ENCODE results near the gene RARG.

RARG gene

DNA sequence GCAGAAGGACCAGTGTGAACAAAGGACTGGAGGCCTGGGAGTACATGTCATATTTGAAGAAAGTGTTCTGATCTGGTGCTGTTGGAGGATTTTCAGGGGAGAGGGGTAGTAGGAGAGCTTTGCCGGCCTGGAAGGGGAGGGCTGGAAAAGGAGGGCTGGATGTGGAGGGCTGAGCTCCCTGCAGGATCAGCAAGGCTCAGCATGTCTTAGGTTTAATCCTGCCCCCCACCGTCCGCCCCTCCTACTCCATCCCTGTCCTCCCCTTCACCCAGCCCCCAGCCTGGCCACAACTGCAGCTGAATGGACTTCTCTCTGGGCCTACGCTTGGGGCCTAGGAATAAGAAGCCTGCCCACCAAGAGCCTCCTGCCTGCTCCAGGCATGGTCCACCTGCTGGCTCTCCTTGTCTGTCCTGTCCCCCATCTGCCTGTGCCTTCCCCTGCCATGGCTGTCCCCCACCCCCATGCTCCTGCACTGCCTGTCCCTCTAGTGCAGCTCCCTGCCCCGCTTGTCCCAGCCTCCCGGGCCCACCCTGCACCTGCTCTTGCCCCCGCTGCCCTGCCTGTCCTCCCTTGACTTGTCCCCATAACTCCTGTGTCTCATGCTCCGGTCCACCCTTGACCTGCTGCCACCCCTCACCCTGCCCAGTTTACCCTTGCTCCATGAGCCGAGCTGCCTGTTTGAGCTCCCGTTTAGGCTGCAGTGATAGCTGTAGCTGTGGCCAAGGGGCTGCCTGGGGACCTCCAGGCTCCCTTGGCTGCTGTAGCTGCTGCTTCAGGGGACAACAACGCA is 9.8 kb upstream of the RARG start:
- DNase-seq = no peak

DNA sequence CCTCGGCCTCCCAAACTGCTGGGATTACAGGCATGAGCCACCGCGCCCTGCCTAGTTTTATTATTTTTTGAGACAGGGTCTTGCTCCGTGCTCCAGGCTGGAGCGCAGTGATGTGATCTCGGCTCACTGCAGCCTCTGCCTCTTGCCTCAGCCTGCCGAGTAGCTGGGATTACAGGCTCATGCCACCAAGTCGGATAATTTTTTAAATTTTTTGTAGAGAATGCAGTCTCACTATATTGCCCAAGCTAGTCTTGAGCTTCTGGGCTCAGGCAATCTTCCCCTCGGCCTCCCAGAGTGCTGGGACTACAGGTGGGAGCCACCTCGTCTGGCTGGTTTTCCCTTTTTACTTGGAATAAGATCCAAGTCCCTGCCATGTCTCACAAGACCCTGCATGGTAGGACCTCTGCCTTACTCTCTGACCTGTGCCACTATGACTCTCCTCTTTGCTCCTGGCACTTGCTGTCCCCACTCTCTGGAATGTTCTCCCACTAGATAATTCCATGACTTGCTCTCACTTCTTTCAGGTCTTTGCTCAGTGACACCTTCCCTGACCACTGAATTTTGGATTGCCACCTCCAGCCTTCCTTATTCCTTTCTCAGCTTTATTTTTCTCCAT is 7.7 kb upstream of the RARG start:
- DNase-seq = no peak

DNA sequence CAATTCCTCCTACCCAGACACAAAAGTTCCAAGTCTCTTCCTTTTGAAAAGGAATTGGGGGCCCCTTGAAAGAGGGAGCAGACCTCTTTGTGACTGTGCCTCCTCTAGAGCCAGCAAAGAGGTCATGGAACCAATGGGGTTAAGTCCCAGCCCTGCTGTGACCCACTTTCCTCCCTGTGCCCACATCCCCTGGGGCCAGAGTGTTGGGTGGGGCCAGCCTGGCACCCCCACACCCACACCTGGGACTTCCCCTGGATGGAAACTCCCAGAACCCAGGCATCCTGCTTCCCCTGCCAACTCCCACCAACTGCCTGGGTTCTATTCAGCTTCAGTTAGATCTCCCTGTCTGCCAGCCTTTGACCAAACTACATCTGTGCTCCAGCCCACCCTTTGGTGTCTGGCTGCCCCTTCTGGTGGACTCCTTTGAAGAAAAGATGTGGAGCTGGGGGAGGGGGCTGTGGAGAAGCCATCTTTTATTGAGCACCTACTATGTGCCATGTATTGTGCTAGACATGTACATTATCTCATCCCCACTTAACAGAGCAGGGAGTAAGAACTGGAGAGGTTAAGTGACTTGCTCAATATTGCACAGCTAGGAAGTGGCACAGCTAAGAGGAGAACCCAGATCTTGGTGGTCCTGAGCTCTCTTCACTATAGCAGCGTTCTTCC is 4.6 kb upstream of the RARG start:
- peak; percentile 48 for DNase-seq

DNA sequence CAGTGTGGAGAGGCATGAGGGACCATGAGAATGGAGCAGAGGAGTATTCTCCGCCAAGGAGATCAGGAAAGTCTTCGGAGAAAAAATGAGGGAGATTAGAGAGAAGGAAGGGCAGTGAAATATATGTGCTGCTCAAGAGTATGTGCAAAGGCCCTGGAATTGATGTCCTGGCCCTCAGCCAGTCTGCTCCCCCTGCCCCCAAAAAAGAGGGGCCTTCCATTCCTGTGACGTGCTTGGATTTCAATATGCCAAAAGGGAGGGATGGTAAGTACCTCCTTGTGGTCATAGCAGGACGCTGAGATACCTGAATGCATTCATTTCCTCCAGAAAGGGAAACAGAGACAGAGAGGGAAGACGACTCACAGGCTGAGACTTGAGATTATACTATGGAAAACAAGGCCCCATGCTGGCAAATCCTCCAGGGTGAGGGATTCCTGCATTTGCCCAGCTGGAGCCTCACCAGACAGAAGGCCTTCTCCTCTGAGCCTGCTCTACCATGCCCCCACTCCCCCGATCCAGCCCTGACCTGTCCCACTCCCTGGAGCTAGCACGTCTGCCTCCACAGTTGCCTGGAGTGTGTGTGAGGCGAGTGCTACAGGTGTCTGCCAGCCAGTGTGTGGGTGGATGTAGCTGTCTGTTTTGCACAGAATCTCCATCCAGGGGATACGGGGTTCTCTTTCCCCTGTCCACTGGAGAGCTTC is 3.9 kb upstream of the RARG start:
- DNase-seq = no peak

DNA sequence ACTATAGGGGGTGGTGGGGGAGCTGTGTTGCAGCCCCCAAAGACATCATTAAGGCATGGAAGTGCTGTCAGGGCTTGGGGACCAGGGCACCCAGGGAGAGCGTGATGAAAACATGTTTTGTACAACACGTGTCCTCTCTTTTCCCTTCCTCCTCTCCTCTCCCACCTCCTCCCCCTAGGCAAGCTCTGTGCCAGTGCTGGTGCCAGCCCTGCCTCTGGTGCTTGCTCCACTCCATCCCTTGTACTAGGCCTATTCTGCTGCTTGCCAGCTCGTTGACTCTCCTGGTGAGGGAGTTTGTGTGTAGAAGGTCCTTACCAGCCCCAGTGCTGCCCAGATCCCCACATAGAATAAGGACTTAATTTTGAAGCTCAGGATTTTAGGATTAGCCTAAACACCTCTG is 3.2 kb upstream of the RARG start:
- DNase-seq = no peak

DNA sequence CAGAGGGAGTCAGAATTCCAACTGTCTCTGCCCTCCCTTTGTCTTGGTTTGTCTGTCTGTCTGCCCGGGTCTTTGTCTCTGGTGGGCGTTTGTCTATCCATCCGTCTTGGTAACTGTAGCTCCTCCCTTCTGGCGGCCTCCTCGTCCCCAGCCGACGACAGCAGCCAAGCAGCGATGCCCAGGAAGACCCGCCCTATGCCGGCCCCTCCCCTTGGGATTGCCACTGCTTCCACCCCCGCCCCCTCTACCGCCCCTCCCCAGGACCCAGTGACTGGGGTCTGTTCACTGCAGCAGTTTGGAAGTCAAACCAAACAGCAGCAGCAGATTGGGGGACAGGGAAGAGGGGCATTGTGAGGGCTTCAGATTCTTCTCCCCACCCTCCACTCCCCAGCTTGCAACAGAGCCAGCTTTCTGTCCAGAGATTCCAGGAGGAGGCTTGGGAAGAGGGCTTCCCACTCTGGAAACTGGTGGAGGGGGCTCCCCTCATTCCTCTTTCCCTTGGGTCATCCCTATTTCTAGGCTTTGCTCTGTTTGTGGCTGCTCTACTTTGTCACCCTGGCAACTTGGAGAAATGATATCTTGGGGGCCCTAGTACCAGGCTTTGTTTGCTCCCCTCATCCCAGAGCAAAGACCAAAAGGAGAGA is 2.4 kb upstream of the RARG start:
- peak; percentile 37 for DNase-seq

DNA sequence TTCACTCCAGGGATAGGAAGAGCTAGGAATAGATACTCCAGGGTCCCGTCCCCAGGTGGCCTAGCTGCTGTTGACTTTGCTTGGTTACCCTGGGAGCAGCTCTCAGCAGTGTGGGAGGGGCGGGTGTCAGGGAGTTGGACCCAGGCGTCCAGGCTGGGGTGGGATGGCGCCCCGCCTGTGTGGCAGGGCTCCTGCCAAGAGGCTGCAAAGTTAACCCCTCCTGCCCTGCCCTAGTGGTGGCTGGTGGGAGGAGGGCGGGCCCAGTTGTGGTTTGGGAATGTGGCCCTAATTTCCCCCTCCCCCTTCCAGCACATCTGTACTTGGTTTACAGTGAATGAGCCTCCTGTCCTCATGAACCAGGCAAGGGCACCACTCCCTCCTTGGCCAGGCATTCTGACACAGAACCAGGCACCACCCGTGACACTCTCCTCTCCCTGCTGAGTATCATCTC is 1.7 kb upstream of the RARG start:
- no peak for DNase-seq

DNA sequence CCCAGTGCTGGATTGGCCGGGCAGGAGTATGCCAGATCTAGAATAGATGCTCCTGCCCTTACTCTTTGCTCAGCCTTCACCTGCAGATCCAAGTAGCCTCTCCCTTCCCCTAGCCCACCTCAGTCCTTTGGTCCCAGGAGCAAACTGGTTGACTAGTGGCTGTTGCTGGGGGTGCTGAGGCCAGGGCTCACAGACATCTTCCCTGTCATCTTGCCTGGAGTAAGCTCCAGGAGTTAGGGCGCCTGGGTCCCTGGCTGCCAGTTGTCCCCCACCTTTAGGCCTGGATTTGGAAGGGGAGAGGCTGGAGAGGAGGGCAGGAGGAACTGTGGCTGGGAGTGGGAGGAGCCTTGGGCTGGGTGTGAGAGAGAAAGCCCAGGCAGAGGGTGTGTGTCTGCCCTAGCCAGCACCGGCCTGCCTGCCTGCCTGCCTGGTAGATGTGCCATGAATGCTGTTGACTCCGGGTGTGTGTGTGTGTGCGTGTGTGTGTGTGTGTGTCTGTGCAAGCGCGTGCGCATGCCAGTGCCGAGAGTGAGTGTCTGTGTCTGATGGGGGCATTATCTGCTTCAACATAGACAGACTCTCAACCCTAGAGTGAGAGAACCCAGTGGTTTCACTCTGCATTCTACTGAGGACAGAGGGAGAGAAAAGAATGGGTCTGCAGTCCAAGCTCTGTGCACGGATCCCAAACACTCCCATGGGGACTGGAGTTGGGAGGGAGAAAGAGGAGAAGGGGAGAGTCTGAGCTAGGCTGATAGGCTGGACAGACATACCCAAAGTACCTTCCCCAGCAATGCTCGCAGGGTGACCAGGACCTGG is 845 bp upstream of the RARG start:
- peak; percentile 70 for DNase-seq

DNA sequence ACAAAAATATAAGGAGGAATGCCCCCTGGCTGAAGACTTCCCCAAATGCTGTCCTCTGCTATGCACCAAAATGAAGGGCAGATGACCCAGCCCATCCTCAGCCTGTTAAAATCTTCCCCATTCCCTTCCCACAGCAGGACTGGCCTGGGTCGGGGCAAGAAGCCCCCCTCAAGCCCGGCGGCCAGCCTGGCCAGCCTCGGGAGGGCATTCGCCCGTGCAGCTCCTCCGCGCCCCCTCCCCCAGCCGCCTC is 413 bp downstream of the RARG start:
- DNase-seq = no peak

DNA sequence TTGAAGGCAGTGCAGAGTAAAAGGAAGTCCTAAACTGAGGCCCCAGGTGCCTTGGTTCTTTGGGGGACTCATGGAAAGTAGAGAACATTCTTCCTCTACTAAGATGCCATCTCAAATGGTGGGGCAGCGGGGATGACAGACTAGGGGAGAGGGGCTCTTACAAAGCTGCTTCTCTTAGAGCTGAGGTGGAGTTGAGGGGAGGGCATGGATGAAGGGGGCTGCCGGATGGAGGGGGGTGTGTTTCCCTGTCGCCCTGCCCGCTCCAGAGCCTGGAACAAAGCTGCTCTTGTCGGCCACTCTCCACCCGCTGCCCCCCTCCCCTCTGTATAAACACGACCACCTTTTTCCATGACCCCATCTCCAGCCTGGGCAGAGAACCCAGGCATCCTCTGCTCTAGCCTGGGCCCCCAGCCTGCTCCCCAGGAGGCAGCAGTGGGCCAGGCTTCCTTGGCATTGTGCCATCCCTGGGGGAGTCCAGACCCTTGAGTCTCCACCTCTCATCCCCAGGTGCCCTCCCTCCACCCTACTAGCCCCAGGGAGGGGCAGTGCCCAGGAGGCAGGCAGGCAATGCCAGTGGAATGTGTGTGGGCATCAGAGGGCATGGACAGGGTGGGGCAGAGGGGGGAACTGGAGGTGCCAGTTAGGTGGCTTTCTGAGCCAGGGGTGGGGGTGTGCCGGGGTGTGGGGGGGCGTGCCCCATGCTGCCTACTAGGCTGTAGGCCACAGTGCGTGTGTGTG is 1.7 kb downstream of the RARG start:
- no peak for DNase-seq

DNA sequence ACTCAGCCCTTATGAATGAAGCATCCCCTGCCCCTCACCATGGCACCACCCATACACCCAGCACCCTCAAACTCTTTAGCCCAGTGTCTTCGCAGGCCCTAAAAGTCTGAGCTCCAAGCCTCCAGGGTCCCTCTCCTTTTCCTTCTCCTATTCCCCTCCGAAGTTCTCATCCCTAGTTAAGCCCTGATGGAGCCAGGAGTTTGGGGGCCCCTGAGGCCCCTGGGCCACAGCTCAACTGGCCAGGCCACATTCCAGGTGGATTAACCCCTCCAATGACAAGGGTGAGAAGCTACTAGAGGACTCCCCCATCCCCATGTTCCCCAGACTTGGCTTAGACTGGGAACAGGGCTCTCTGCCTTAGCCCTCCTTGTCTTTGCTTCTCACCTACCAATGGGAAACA is 2.6 kb downstream of the RARG start:
- DNase-seq = no peak

DNA sequence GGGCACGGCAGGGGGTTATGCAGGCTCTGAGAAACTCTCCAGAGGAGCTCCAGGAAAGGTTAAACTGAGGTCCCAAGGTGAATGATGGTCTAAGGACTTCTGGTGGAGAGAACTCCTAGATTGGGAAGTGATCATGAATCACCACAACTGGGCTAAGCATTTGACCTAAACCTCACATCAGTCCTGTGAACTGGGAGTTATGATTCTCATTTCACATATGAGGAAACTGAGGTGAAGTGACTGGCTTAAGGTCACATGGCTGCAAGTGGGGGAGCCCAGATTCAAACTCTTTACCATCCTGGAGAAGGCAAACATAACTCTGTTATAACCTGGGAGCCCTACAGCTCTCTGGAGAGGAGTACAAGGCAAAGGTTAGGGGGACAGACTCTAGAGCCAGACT is 4.2 kb downstream of the RARG start:
- DNase-seq = no peak

DNA sequence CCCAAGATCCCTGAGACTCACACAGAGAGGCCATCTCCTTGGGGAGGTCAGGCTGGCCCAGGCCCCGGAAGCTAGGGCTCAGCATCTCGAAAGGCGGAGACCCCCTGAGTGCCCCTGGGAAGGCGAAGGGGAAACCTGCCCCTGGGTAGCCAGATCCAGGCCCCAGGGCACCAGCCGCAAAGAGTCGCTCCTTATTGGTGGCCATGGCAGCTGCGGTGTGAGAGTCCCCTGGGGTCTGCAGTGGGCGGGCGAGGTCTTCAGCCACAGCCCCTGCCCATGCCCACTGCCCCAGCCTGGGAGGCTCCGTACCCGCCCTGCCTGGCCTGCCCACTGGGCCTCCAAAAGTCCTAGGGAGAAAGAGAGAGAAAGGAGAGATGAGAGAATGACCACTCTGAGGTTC is 4.7 kb downstream of the RARG start:
- no peak for DNase-seq

DNA sequence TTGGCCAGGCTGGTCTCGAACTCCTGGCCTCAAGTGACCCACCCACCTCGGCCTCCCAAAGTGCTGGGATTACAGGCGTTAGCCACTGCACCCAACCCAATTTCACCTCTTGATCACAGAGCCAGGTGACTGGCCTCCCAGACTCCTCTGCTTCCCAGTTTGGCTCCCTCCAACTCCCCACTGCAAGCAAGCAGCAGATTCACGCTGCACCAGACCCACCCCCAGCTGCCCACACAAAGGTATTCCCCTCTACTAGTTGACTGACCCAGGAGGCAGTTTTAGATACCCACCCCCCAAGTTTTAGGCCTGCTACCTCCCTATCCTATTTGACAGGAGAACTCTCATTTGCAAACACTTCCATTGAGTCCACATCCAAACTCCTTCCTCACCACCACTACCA is 5.2 kb downstream of the RARG start:
- no peak for DNase-seq

DNA sequence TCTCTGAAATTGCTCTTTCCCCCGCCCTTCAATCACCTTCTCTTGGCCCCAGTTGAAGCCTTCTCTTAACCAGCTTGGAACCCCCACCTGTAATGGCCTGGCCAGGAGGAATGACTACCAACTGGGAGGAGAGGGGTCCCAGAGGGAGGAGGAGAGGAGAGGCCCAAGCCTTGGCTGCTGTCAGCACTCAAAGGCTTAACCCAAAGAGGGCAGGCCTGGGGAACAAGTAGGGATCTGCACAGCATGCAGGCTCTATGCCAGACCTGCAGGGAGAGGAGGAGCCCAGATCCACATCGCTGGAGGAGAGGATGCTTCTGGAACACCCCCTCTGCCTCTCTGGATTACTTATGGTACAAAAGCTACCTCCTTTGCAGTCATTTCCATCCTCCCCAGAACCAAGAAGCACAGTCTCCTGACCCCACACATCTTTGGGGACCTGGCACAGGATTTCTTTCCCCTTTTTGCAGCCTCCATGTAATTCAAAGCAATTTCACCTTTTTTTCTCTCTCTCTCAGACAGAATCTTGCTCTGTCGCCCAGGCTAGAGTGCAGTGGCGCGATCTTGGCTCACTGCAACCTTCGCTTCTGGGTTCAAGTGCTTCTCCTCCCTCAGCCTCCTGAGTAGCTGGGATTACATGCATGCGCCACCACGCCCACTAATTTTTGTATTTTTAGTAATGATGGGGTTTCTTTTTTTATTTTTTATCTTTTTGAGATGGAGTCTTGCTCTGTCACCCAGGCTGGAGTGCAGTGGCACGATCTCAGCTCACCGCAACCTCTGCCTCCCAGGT is 6.2 kb downstream of the RARG start:
- no peak for DNase-seq

DNA sequence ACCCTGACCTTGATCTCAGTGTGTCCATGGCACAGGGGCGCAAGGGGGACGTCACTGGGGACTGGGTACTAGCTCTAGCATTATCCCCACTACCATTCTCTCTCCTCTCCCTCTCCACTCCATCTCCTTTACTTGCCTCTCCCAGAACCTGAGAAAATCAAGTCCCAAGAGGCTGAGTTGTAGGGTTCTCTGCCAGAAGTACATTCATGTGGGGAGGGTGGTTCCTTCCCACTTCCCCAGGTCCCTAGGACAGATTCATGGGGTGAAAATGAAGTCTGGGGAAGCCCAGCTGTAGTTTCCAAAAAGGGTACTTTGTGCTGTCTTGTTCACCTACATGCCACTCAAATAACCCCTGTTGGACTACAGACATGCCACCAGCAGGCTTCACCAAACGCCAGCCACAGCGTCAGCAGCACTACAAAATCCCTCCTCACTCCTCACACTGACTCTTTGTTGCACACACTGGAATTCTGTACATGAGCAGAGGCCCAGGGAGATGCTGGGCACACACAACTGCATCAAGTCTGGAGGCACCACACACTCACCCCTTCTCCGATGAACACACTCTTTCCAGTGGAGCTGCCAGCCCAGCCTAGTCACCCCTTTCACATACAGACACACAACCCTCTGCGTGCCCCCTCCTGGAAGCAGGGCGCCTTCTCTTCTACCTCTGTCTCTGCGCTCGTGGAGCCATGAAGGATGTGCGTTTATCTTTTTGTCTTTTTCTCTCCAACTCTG is 6.9 kb downstream of the RARG start:
- DNase-seq = no peak

DNA sequence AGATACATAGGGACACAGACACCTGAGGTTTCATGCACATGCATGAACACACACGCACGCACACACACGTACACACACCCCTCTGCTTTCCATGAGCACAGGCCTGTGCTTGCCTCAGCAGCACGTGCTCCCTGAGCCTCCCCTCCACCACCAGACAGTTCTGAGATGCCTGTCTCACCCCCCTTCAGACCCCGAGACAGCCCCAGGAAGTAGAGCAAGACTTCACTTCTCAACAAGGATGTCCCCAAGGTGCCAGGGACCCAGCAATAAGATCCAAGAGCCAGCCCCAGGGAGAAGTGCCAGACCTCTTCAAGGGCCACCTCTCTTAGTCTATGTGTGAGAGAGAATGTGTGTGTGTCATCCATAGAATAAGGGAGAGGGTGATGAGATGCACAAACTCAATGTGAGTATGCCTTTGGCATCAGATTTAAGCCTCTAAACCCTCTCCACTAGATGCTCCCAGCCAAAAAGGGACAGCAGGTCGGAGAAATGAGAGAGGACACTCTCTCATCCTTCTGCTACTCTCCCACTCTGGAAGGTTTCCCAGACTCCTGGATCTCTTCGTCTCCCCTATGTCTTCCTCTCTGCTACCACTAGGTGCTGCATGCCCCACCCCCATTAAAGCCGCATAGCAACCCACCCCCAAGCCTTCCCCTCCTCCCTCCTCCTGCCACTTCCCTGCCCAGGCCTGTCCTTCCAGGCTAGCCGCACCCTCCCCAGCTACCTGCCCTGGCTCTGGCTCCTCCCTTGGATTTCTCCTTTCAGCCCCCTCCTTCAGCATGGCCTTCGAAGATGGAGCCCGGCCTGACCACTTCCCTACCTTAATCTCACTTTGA is 7.7 kb downstream of the RARG start:
- peak; percentile 40 for DNase-seq

DNA sequence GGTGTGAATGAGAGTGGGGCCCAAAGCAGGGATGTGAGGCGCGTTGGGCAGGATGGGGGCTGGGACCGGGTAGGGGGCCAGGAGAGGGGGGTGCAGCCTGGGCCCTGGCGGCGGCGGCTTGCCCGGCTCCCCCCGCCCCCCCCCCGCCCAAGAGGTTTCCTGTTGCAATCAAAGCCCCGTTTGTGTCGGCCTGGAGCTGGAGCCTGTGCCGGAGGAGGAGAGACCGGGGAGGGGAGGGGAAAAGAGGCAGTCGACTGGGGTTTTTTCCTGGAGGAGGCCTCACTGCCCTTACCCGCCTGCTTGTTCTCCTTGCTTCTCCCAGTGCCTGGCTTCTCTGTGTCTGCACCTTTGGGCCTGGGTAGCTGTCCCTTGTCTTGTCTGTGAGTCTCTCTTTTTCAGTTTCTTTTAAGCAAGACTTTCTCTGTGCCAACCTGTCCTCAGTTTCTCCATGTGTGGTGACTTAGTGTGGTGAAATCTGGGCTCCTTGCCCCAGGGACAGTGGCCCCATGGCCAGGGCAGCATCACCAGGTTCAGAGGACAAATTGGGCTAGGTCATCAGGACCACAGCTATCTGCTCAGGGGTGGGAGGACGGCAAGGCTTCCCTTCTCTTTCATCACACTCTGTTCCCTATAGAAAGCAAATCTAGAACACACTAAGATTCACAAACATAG is 8.5 kb downstream of the RARG start:
- peak; percentile 69 for DNase-seq

Measured in CD4-positive, alpha-beta T cell treated with Interleukin-17A for 4 hours (primary cell).